Erythroblast (primary cell): ENCODE measurements around the gene PRSS37.
"Not testable (repeated sequence)": the region's sequence is repeated elsewhere in the genome, so short reads cannot be mapped to it uniquely, and the experiment has no call there.

ENCODE experiments used
- GATA1 ChIP-seq: IDR thresholded peaks from 2 replicates; pipeline ENCODE4 v1.6.1; 2011; ENCODE audit warnings: low read depth, mild to moderate bottlenecking, control low read depth, low read length, moderate library complexity
- POLR2A ChIP-seq: IDR thresholded peaks from 2 replicates; pipeline ENCODE4 v1.6.1; 2011; ENCODE audit warnings: mild to moderate bottlenecking, low read length

- TF ChIP-seq POLR2A, GATA1: not testable (repeated sequence)
Measured at GRCh38 chr7:141822432-141822831, 18.9 kb downstream of the PRSS37 start.
